G401 (cell line): Measurements from ENCODE around the gene ZNF888. TPM values are rescaled to one million over a fixed set of nuclear protein-coding genes. Genes with fewer than 3 reads are reported as not detected.
A peak's percentile ranks its signal among the peaks of the same experiment; 100 is the strongest.
"Not testable (repeated sequence)": the region's sequence is repeated elsewhere in the genome, so short reads cannot be mapped to it uniquely, and the experiment has no call there.

ENCODE experiments used
- DNase-seq: peaks from one replicate; pipeline ENCODE4 v3.0.0-alpha.2; 2015; ENCODE audit warnings: low spot score
- in situ Hi-C: cut with HindIII; loops from 2 replicates; pipeline ENCODE4 v1.10.0; 2016; ENCODE audit warnings: low sequenced_read_pairs, mixed read lengths
- total RNA-seq: library from RNA; depleted of rRNA; stranded (reverse); fragments of >200 nt; shearing (Covaris generic); gene quantifications from 2 replicates; pipeline ENCODE4 v1.2.3, GENCODE V29; 2014; rRNA removed

The ZNF888 gene
- total RNA-seq, 1 experiment from 2014 or later, result 1.8 TPM

DNA sequence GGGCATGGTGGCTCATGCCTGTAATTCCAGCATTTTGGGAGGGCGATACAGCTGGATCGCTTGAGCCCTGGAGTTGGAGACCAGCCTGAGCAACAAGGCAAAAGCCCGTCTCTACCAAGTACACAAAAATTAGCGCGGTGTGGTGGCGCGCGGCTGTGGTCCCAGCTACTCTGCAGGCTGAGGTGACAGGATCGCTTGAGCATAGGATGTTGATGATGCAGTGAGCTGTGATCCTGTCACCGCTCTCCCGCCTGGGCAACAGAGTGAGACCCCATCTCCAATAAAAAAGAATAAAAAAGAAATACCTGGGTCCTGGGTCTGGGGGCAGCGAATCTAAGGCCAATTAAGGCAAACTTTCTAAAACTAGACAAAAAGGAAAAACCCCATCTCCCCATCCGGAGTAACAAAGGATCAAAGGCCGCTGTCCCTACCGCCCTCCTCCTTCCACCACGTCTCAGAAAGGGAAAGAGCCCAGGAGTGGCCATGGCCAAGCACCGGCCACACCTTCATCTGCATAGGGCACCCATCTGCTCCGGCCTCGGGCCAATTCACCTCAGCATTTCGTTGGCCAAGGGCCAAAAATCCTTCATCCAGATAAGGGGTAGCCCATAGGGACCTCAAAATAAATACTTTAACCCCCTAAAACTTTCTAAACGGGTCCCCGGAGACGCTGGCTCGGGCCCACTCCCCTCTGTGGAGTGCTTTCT lies 26.6 kb downstream of the ZNF888 start:
- peak; percentile 35 for DNase-seq
- in situ Hi-C loops, result no loop called here

DNA sequence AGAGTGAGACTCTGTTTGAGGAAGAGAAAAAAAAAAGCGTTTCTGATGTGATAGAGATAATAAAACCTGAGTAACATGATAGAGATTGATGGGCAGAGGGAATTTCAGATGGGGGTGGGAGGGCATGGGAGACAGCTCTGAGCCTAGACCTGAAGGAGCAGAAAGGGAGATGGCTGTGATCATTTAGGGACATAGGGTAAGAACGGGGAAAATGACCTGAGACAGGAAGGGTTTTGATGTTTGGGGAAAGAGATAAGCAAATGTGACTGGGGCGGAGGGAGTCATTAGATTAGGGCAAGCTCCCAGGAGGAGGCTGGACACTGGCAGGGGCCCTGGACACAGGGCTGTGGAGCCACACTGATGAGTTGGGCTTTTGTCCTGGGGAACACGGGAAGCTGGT lies 31.9 kb downstream of the ZNF888 start:
- in situ Hi-C loops, result no loop called here
- no peak for DNase-seq

DNA sequence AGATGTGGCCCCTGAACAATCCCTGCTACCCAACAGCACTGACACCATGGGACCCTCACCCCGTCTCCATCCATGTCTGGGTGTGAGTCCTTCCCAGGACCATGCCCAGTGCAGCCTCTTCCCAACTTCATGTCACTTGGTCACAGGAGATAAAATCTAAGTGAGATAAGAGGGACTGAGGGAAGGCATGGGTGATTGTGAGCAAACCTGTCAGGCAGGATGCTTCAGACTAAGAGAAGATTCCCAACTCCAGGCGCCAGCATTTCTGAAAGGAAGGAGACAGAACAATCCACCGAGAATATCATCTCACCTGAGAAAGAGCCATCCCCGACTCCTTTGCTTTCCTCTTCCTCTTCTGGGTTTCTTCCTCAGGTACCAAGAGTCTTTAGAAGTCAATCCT lies 33.3 kb downstream of the ZNF888 start:
- in situ Hi-C loops, result no loop called here

DNA sequence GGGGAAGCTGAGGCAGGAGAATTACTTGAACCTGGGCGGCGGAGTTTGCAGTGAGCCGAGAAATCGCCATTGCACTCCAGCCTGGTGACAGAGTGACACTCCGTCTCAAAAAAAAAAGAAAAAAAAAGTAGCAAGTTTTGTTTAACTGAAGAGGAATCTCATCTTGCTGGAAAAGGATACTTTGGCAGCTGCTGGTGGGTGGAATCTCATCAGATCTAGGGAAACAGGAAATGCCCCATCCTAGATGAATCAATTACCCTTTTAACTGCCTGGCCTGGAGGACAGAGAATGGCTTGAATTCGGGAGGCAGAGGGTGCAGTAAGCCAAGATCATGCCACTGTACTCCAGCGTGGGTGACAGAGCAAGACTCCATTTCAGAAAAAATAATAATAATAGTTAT lies 34.2 kb downstream of the ZNF888 start:
- no peak for DNase-seq
- in situ Hi-C loops, result no loop called here

More for the DNA sequence above, 33.3 kb downstream of the ZNF888 start:
- DNase-seq, result no peak

DNA sequence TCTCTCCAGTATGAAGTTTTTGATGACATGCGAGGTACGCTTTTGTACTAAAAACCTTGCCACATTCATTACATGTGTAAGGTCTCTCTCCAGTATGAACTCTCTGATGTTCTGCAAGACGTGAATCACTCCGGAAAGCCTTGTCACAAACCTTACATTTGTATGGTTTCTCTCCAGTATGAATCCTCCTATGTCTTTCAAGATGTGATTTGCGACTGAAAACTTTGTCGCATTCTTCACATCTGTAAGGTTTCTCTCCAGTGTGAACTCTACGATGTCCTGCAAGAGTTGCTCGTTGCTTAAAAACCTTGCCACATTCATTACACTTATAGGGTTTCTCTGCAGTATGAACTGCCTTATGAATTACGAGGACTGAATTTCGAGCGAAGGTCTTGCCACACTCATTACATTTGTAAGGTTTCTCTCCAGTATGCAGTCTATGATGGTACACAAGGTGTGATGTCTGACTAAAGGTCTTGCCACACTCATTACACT lies 42.3 kb downstream of the ZNF888 start:
- in situ Hi-C loops, result no loop called here
- no peak for DNase-seq

DNA sequence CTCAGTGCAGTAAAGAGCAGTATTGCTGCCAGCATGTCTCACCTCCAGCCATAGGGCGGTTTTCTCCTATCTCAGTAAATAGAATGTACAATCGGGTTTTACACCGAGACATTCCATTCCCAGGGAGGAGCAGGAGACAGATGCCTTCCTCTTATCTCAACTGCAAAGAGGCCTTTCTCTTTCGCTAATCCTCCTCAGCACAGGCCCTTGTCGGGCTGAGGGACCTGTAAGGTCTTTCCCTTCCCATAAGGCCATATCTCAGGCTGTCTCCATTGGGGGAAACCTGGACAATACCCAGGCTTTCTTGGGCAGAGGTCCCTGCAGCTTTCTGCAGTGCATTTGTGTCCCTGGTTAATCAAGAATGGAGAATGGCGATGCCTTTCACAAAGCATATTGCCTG lies 50.2 kb downstream of the ZNF888 start:
- DNase-seq, in situ Hi-C loops: not testable (repeated sequence)

DNA sequence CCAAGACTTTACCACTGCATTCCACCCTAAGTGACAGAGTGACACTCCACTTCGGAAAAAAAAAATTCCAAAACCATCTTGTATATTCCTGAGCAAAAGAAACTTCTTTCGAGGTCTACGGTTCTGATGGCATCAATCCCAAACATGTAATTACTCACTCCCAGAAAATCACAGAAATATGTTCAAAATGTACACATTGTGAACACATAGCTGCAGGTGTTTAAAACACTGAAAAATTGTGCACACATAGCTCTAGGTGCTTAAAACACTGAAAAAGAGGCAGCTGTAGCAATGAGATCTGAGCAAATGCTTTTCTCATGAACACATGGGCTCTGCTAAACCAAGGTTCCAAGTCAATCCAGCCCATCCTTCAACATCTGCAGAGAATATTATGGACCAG lies 51.8 kb downstream of the ZNF888 start:
- in situ Hi-C loops, result no loop called here

DNA sequence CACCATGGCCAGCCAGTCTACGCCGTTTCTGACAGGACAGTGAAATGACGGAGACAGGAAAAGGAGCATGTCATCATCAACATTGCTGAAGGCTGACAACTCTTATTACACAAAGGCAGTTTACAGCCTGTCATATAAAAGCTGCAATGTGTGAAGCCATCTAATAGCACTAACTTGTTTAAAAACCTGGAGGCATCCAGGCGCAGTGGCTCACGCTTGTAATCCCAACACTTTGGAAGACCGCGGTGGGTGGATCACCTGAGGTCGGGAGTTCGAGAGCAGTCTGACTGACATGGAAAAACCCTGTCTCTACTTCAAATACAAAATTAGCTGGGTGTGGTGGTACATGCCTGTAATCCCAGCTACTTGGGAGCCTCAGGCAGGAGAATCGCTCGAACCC lies 55.2 kb downstream of the ZNF888 start:
- DNase-seq, in situ Hi-C loops: not testable (repeated sequence)

More for the DNA sequence above, 51.8 kb downstream of the ZNF888 start:
- DNase-seq, result no peak

DNA sequence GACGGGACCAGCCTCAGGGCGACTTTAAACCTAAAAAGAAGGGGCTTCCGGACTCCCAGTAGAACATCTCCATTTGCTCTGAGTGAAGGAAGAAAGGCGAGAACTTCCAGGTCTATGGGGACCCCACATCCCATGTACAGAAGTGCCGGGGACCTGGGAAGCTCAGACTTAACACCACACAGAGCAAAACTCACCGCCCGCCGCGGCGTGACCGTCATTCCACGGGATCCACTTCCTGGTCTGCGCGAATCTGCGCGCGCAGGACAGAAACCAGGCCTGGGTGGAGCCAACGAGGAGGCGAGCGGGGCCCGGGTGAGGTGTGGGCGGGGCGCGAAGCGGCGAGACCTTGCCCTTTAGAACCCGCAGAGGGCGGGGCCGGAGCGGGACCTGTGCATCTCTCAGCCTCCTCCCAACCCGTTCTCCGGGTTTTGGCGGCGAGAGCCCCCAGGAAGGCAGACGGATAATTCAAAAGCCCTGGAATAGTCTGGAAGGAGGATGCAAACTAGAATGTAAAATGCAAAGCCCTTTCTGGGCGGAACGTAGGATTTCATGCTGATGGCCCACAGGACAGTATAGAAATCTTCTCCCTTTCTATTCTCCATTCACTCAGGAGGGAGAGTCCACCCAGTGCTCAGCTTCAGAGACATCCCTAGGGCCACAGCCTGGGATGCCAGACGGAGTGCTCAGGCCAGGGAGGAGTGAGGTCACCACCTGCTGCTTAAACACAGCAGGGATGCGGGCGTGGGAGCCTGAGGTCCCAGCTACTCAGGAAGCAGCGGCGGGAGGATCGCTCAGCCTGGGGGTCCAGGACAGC lies 65.6 kb downstream of the ZNF888 start, which contains the start of gene ZNF468:
Gene ZNF468 (minus strand): TSS at position 242 of the 814 bp plus-strand sequence. CDS start 3,347 bp downstream, outside the sequence.
- peak; percentile 81 for DNase-seq
- in situ Hi-C loops, result not testable (repeated sequence)

DNA sequence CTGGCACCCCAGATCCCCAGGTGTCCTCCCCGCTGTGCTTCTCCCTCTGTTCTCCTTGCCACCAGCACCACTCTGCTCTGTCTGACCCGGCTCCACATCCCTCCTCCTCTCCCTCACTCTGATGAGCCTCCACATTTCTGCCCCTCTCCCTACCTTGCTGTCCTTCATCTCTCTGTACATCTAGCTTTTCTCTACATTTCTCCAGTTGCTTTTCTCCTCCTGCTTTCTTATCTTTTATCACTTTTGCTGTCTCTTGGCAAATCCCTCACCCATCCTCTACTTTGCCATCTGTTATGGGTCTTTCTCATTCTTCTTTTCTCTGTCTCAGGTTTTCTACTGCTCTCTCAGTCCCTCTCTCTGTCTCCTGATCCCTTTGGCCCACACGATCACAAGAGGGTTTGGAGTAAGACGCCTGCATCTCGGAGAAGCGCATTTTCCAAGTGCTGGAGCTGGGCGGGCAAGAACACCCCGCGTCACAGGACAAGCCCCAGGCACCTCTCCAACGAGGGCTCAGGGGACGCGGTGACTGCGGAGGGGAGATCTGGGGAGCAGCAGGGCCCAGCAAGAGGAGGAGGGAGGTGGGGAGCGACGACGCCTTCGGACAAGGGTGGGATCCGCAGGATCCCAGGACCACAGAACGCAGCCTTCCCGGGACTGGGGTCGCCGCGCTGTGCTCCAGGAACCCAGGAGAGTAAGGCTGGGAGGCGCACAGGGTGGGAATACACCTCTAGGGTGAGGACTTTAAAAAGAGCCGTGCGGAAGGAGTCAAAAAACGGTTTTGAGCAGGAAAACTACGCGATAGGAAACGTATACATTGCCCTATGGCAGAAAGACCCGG lies 66.5 kb downstream of the ZNF888 start:
- in situ Hi-C loops, result not testable (repeated sequence)
- DNase-seq, result peak; percentile 16

Other genes starting within 250 kb of the ZNF888 start
- 3.9 and 8.9 TPM in 2 replicates for gene ZNF611, start 188.4 kb downstream of the ZNF888 start, total RNA-seq
- 0.31 and 1.1 TPM in 2 replicates for gene ZNF600, start 136.6 kb downstream of the ZNF888 start, total RNA-seq
- gene ZNF28, start 101.8 kb downstream of the ZNF888 start, total RNA-seq, result 12.1 and 14.2 TPM in 2 replicates
- gene ZNF468, start 65.8 kb downstream of the ZNF888 start, total RNA-seq, result 4.1 and 4.6 TPM in 2 replicates
- not detected in 2 replicates for gene ZNF320, start 25.8 kb downstream of the ZNF888 start, total RNA-seq
- 6.3 and 11.6 TPM in 2 replicates for gene ZNF816, start 39.5 kb upstream of the ZNF888 start, total RNA-seq
- gene ERVV-1, start 90.5 kb upstream of the ZNF888 start, total RNA-seq, result not detected in 2 replicates
- gene ERVV-2, start 121.3 kb upstream of the ZNF888 start, total RNA-seq, result not detected in 2 replicates
- gene ZNF160, start 180.0 kb upstream of the ZNF888 start, total RNA-seq, result 17.0 and 18.6 TPM in 2 replicates
- gene ZNF415, start 209.5 kb upstream of the ZNF888 start, total RNA-seq, result 2.3 and 3.6 TPM in 2 replicates
- gene ZNF347, start 235.6 kb upstream of the ZNF888 start, total RNA-seq, result 3.3 and 4.9 TPM in 2 replicates